Measurements from ENCODE around the gene GDAP2.
"Not testable (repeated sequence)": the region's sequence is repeated elsewhere in the genome, so short reads cannot be mapped to it uniquely, and the experiment has no call there.

Gene GDAP2

DNA sequence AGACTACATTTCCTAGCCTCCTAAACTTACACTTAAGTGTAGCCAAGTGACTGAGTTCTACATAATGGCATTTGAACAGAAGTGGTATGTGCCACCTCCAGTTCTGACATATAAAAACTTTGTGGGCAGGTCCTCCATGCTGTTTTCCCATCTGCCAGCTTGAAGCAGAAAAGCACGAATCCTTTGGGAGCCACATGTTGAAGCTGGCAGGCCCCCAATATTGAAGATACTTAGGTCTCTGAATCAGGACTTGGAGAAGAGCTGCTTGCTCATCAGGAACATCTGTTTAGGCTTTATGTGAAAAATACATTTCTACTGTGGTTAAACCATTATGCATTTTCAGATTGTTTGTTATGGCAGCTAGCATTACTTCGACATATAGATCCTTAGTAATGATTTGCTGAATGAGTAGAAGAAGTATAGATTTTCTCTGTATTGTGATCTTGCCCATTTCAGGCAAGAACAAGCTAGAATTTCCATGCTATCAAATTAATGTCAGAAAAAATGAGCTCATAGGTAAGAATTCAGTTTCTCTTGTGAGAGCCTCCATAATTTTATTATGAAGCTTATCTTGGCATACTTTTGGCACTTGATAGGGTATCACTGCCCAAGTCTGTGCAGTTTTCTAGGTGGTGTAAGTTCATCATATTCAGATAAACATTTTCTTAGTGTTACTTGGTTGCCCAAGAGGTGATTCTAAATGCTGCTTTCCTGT, 68.4 kb downstream of the GDAP2 start:
- Histone ChIP-seq H3K9me3 (replicated peaks; ENCODE audit: low read length) (no peaks in the 10 kb centered on the region), H3K9ac (ENCODE audit: low read depth, low read length) (no peak overlapping the region), H3K4me1 (ENCODE audit: control insufficient read depth, insufficient read depth, low read length) (peaks cover 11% of the 10 kb centered on the region), H3K27me3 (ENCODE audit: control insufficient read depth, insufficient read depth, low read length) (no peaks in the 10 kb centered on the region), H3K4me3 (ENCODE audit: low read length) (no peak overlapping the region), H3K36me3 (ENCODE audit: insufficient read depth, low read length) (peaks cover 6% of the 10 kb centered on the region), H3K4me2 (ENCODE audit: low read length) (no peak overlapping the region)

DNA sequence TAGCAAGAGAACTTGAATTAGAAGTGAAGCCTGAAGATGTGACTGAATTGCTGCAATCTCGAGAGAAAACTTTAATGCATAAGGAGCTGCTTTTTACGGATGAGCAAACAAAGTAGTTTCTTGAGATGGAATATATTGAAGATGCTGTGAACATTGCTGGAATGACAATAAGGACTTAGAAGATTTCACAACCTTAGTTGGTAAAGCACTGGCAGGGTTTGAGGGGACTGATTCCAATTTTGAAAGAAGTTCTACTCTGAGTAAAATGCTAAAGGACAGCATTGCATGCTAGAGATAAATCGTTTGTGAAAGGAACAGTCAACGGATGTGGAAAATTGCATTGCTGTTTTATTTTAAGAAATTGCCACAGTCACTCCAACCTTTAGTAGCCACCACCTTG, 69.5 kb downstream of the GDAP2 start:
- Histone ChIP-seq H3K9me3 (replicated peaks; ENCODE audit: low read length) (no peaks in the 10 kb centered on the region), H3K4me2 (ENCODE audit: low read length) (no peak overlapping the region), H3K4me1 (ENCODE audit: control insufficient read depth, insufficient read depth, low read length) (peaks cover 11% of the 10 kb centered on the region), H3K36me3 (ENCODE audit: insufficient read depth, low read length) (no peaks in the 10 kb centered on the region), H3K27me3 (ENCODE audit: control insufficient read depth, insufficient read depth, low read length) (no peaks in the 10 kb centered on the region), H3K4me3 (ENCODE audit: low read length) (no peak overlapping the region), H3K9ac (ENCODE audit: low read depth, low read length) (no peak overlapping the region)

DNA sequence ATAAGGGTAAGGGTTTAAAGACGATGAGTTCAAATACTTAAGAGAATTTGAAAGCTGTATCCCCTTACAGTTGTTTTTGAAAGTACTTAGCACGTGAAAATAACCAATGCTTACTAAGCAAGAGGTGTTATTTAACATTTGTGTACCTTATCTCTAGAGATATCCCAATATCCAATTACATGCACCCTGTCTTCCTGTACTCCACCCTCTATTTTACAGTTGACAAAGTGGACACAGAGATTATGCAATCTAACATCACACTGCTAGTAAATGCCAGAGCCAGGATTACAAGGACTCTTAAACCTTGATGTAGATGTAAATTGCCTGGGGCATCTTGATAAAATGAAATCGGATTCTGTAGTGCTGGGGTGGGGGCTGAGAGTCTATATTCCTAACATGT, 72.0 kb downstream of the GDAP2 start:
- Histone ChIP-seq H3K27me3 (ENCODE audit: control insufficient read depth, insufficient read depth, low read length) (no peaks in the 10 kb centered on the region), H3K9ac (ENCODE audit: low read depth, low read length) (no peak overlapping the region), H3K4me2 (ENCODE audit: low read length) (no peak overlapping the region), H3K36me3 (ENCODE audit: insufficient read depth, low read length) (no peaks in the 10 kb centered on the region), H3K4me3 (ENCODE audit: low read length) (no peak overlapping the region), H3K9me3 (replicated peaks; ENCODE audit: low read length) (no peaks in the 10 kb centered on the region), H3K4me1 (ENCODE audit: control insufficient read depth, insufficient read depth, low read length) (peaks cover 11% of the 10 kb centered on the region)

DNA sequence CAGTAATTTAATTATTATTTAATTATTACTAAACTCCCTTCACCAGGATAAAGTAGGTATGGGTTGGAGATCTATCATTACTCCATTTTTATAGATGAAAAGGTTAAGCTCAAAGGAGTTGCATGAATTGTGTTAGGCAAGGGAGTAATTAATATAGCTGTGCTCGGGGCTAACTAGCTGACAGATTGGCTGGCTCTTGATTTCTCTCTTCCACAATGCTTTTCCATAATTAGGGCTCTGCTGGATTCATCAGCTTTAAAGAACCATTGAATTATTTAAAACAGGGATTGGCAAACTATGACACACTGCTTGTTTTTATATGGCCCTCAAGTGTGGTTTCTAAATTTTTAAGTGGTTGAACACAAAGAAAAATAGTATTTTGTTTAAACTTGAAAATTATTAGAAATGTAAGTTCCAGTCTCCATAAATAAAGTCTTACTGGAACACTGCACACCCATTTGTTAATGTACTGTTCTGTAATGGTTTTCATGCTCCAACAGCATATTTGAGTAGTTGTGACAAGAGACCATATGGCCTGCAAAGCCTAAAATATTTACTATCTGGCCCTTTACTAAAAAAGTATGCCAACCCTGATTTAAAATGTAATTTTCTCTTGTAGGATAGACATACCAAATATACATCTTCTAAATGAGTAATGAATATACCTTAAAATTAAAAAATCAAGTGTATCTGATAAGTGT, 76.4 kb downstream of the GDAP2 start:
- no peak overlapping the region for H3K4me3 ChIP-seq (ENCODE audit: low read length)
- H3K36me3 ChIP-seq (ENCODE audit: insufficient read depth, low read length), result no peaks in the 10 kb centered on the region
- H3K9ac ChIP-seq (ENCODE audit: low read depth, low read length), result no peak overlapping the region
- H3K4me2 ChIP-seq (ENCODE audit: low read length), result no peak overlapping the region
- no peaks in the 10 kb centered on the region for H3K9me3 ChIP-seq (replicated peaks; ENCODE audit: low read length)
- no peaks in the 10 kb centered on the region for H3K27me3 ChIP-seq (ENCODE audit: control insufficient read depth, insufficient read depth, low read length)
- no peaks in the 10 kb centered on the region for H3K4me1 ChIP-seq (ENCODE audit: control insufficient read depth, insufficient read depth, low read length)

DNA sequence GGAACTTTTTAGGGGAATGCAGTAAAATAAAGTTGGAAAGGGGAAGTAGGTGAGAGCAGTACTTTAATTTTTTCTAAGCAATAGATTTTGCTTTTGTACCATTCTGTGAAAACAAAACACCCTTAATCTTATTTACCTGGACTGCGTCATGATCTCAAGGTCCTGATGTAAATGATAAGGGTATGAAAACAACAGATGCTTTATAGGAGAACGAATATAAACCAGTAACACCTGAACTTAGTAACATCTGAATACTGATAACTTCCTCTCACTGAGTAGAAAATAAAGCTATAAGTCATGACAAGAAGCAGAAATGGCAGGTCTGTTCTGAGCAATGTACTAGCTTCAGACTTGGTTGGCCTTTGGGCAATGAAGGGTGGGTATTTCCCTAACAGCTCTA, 77.7 kb downstream of the GDAP2 start:
- Histone ChIP-seq H3K36me3 (ENCODE audit: insufficient read depth, low read length) (no peaks in the 10 kb centered on the region), H3K9ac (ENCODE audit: low read depth, low read length) (no peak overlapping the region), H3K27me3 (ENCODE audit: control insufficient read depth, insufficient read depth, low read length) (no peaks in the 10 kb centered on the region), H3K9me3 (replicated peaks; ENCODE audit: low read length) (no peaks in the 10 kb centered on the region), H3K4me3 (ENCODE audit: low read length) (no peak overlapping the region), H3K4me1 (ENCODE audit: control insufficient read depth, insufficient read depth, low read length) (no peaks in the 10 kb centered on the region), H3K4me2 (ENCODE audit: low read length) (no peak overlapping the region)

DNA sequence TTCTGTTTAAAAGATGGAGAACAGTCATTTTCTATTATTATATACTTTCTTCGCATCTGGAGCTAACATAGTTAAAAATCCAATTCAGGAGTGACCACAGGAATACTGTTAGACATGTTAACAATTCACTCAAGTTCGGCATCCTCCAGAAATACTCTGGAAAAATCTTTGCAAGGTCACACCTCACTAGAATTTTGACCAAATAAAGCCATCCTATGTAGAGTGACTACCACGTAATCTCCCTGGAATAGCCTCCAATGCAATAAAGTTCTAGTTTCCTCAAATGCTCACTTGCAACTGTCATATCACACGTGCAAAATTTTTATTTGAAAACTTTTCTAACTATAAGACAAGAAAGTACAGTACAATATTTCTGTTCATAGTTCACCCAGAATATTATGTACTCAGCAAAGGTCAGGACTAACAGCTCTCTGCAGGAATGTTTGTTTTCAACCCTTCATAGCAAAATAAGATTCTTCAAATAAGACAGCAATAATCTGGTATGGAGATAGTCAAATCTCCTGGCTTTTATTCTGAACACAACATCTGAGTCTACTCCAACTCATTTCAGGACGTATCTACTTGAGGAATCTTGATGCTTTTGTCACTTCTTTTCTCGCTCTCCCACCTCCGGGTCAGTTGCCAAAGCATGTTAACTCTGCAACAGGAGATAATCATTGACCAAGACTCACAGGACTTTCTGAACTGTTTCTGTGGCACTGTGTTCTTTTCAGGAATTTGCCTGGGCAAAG, 82.6 kb downstream of the GDAP2 start:
- Histone ChIP-seq H3K4me2 (ENCODE audit: low read length) (no peak overlapping the region), H3K27me3 (ENCODE audit: control insufficient read depth, insufficient read depth, low read length) (no peaks in the 10 kb centered on the region), H3K4me1 (ENCODE audit: control insufficient read depth, insufficient read depth, low read length) (peaks cover 18% of the 10 kb centered on the region), H3K36me3 (ENCODE audit: insufficient read depth, low read length) (no peaks in the 10 kb centered on the region), H3K9ac (ENCODE audit: low read depth, low read length) (no peak overlapping the region), H3K4me3 (ENCODE audit: low read length) (no peak overlapping the region), H3K9me3 (replicated peaks; ENCODE audit: low read length) (no peaks in the 10 kb centered on the region)

- peaks cover 29% of the 10 kb centered on the region for H3K4me1 ChIP-seq (ENCODE audit: control insufficient read depth, insufficient read depth, low read length)
- H3K9me3 ChIP-seq (replicated peaks; ENCODE audit: low read length); H3K4me2 ChIP-seq (ENCODE audit: low read length); H3K36me3 ChIP-seq (ENCODE audit: insufficient read depth, low read length); H3K9ac ChIP-seq (ENCODE audit: low read depth, low read length); H3K4me3 ChIP-seq (ENCODE audit: low read length); H3K27me3 ChIP-seq (ENCODE audit: control insufficient read depth, insufficient read depth, low read length): not testable (repeated sequence)
Measured at GRCh38 chr1:117844478-117844877, 84.9 kb downstream of the GDAP2 start.

DNA sequence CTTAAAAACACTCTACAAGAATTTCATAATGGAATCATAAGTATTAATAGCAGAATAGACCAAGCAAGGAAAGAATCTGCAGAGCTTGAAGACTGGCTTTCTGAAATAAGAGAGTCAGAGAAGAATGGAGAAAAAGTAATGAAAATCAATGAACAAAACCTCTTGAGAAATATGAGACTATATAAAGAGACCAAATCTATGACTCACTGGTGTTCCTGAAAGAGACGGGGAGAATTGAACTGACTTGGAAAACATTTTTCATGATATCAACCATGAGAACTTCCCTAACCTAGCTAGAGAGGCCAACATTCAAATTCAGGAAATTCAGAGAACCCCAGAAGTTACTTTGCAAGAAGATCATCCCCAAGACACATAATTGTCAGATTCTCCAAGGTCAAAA, 85.6 kb downstream of the GDAP2 start:
- Histone ChIP-seq H3K4me2 (ENCODE audit: low read length) (no peak overlapping the region), H3K36me3 (ENCODE audit: insufficient read depth, low read length) (no peaks in the 10 kb centered on the region), H3K9me3 (replicated peaks; ENCODE audit: low read length) (no peaks in the 10 kb centered on the region), H3K9ac (ENCODE audit: low read depth, low read length) (no peak overlapping the region), H3K4me3 (ENCODE audit: low read length) (no peak overlapping the region), H3K4me1 (ENCODE audit: control insufficient read depth, insufficient read depth, low read length) (peaks cover 32% of the 10 kb centered on the region), H3K27me3 (ENCODE audit: control insufficient read depth, insufficient read depth, low read length) (no peaks in the 10 kb centered on the region)

GRCh38 chr1:117842408-117843170, 86.8 kb downstream of the GDAP2 start:
- H3K9me3 ChIP-seq (replicated peaks; ENCODE audit: low read length), result no peaks in the 10 kb centered on the region
- H3K27me3 ChIP-seq (ENCODE audit: control insufficient read depth, insufficient read depth, low read length), result no peaks in the 10 kb centered on the region
- peaks cover 40% of the 10 kb centered on the region for H3K4me1 ChIP-seq (ENCODE audit: control insufficient read depth, insufficient read depth, low read length)
- no peak overlapping the region for H3K4me2 ChIP-seq (ENCODE audit: low read length)
- no peak overlapping the region for H3K4me3 ChIP-seq (ENCODE audit: low read length)
- no peaks in the 10 kb centered on the region for H3K36me3 ChIP-seq (ENCODE audit: insufficient read depth, low read length)
- no peak overlapping the region for H3K9ac ChIP-seq (ENCODE audit: low read depth, low read length)

GRCh38 chr1:117841117-117841650, 88.2 kb downstream of the GDAP2 start:
- Histone ChIP-seq H3K27me3 (ENCODE audit: control insufficient read depth, insufficient read depth, low read length) (no peaks in the 10 kb centered on the region), H3K36me3 (ENCODE audit: insufficient read depth, low read length) (no peaks in the 10 kb centered on the region), H3K9ac (ENCODE audit: low read depth, low read length) (no peak overlapping the region), H3K4me2 (ENCODE audit: low read length) (no peak overlapping the region), H3K4me3 (ENCODE audit: low read length) (no peak overlapping the region), H3K4me1 (ENCODE audit: control insufficient read depth, insufficient read depth, low read length) (peaks cover 40% of the 10 kb centered on the region), H3K9me3 (replicated peaks; ENCODE audit: low read length) (no peaks in the 10 kb centered on the region)

DNA sequence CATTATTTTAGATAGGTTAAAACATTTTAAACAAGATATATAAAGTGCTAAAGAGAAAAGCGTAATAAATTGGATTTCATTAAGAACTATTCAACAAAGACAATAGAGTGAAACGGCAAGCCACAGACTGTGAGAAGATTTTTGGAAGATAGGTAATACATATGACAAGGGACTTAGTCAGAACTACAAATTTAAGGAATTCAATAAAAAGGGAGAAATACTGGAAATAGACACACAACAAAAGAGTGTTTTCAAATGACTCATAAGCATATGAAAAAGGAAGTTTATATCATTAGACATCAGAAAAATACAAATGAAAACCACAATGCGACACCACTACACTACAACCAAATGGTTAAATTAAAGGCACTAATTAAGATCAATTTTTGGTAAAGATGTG, 90.5 kb downstream of the GDAP2 start:
- Histone ChIP-seq H3K4me2 (ENCODE audit: low read length) (peak overlapping the region; percentile 43), H3K9me3 (replicated peaks; ENCODE audit: low read length) (no peaks in the 10 kb centered on the region), H3K27me3 (ENCODE audit: control insufficient read depth, insufficient read depth, low read length) (no peaks in the 10 kb centered on the region), H3K9ac (ENCODE audit: low read depth, low read length) (peak overlapping the region; percentile 43), H3K4me1 (ENCODE audit: control insufficient read depth, insufficient read depth, low read length) (peaks cover 44% of the 10 kb centered on the region), H3K4me3 (ENCODE audit: low read length) (no peak overlapping the region), H3K36me3 (ENCODE audit: insufficient read depth, low read length) (no peaks in the 10 kb centered on the region)
